H1 (cell line): ENCODE results near the gene COL10A1. TPM values are rescaled to one million over a fixed set of nuclear protein-coding genes. Genes with fewer than 3 reads are reported as not detected.

Experiments used
- CTCF ChIA-PET: fragments of 300-600 bp; sonication (Branson Sonifier 250); formaldehyde crosslinking; loops from one replicate; lab custom pipeline; 2021; ENCODE audit not compliant: partially characterized antibody; lab: Charles Lee
- POLR2A ChIA-PET: fragments of 300-600 bp; sonication (Branson Sonifier 250); formaldehyde crosslinking; loops from one replicate; lab custom pipeline; 2021; ENCODE audit warnings: inconsistent platforms; ENCODE audit not compliant: partially characterized antibody; lab: Charles Lee
- DNase-seq, 2 experiments: peaks; one replicate each; pipeline versions ENCODE4 v3.0.0 to v3.0.0-alpha.2; 2010 to 2022; ENCODE audit warnings: low spot score in 2 of 2, low read depth in 1 of 2, mixed read lengths in 1 of 2
- FAIRE-seq: peaks from 2 replicates; lab custom pipeline; 2011; peaks lifted over from hg19 to GRCh38; lab: Jason Lieb, UNC
- H2AFZ ChIP-seq: 2 replicates; pipeline ENCODE4 v1.8.1; 2012; ENCODE audit warnings: low read length, inconsistent platforms
- H2AK5ac ChIP-seq: 2 replicates; pipeline ENCODE4 v1.6.1; 2013; ENCODE audit warnings: low read depth, low read length
- H2BK120ac ChIP-seq: replicated peaks from 2 replicates; pipeline ENCODE3; 2013; ENCODE audit warnings: low read depth, low read length, inconsistent platforms
- H2BK12ac ChIP-seq: 2 replicates; pipeline ENCODE4 v1.6.1; 2013; ENCODE audit warnings: low read depth, low read length
- H2BK15ac ChIP-seq: 2 replicates; pipeline ENCODE4 v1.6.1; 2013; ENCODE audit warnings: low read length
- H2BK20ac ChIP-seq: 2 replicates; pipeline ENCODE4 v1.6.1; 2013; ENCODE audit warnings: low read length
- H2BK5ac ChIP-seq: 2 replicates; pipeline ENCODE4 v1.6.1; 2013; ENCODE audit warnings: low read depth, low read length
- H3K14ac ChIP-seq: 2 replicates; pipeline ENCODE4 v1.6.1; 2013; ENCODE audit warnings: inconsistent platforms; ENCODE audit not compliant: insufficient read length
- H3K18ac ChIP-seq: 2 replicates; pipeline ENCODE4 v1.6.1; 2013; ENCODE audit warnings: low read length; ENCODE audit errors: extremely low read depth
- H3K23ac ChIP-seq: 2 replicates; pipeline ENCODE4 v1.6.1; 2013; ENCODE audit warnings: inconsistent platforms; ENCODE audit not compliant: insufficient read length
- H3K23me2 ChIP-seq: 2 replicates; pipeline ENCODE4 v1.6.1; 2013; ENCODE audit warnings: low read depth, low read length
- H3K27ac ChIP-seq: 2 replicates; pipeline ENCODE4 v1.6.1; 2011; ENCODE audit warnings: low read depth, low read length, inconsistent platforms
- H3K27me3 ChIP-seq, 4 experiments: replicated peaks in 1 of 4; 1 replicate in 1 of 4; 2 replicates in 3 of 4; pipeline versions ENCODE4 v1.6.1 to v1.8.1; 2011 to 2013; ENCODE audit warnings: low read length in 3 of 4, mild to moderate bottlenecking in 3 of 4, inconsistent platforms in 2 of 4, mixed read lengths in 2 of 4, moderate library complexity in 1 of 4; ENCODE audit not compliant: control insufficient read depth in 3 of 4, insufficient read depth in 3 of 4; ENCODE audit errors: extremely low read depth in 1 of 4
- H3K36me3 ChIP-seq, 4 experiments: 2 replicates each; pipeline versions ENCODE4 v1.6.1 to v1.8.1; 2011 to 2013; ENCODE audit warnings: mild to moderate bottlenecking in 4 of 4, low read length in 3 of 4, moderate library complexity in 2 of 4, control low read depth in 1 of 4, inconsistent platforms in 1 of 4; ENCODE audit not compliant: insufficient read depth in 4 of 4, control insufficient read depth in 2 of 4
- H3K4ac ChIP-seq: replicated peaks from 2 replicates; pipeline ENCODE3; 2013; ENCODE audit warnings: low read length, low read depth, mixed read lengths, inconsistent platforms; ENCODE audit not compliant: insufficient read length
- H3K4me1 ChIP-seq, 4 experiments: replicated peaks in 1 of 4; 1 replicate in 1 of 4; 2 replicates in 3 of 4; pipeline versions ENCODE4 v1.6.1 to v1.8.1; 2011 to 2013; ENCODE audit warnings: low read length in 3 of 4, inconsistent platforms in 2 of 4, mixed read lengths in 1 of 4; ENCODE audit not compliant: insufficient read depth in 4 of 4, control insufficient read depth in 3 of 4
- H3K4me2 ChIP-seq, 2 experiments: 2 replicates each; pipeline versions ENCODE4 v1.6.1 to v1.8.1; 2011 to 2013; ENCODE audit warnings: low read depth in 2 of 2, low read length in 2 of 2, control low read depth in 1 of 2, inconsistent platforms in 1 of 2, mild to moderate bottlenecking in 1 of 2; ENCODE audit not compliant: insufficient read depth in 1 of 2
- H3K4me3 ChIP-seq, 4 experiments: fragments of 200-600, 300-600 bp in 1 of 4; sonication (generic), shearing (Covaris generic), sonication (Bioruptor Twin) in 1 of 4; 2 replicates each; pipeline versions ENCODE4 v1.5.1 to v1.8.1; 2011 to 2016; ENCODE audit warnings: low read length in 4 of 4, low read depth in 3 of 4, control low read depth in 2 of 4, inconsistent platforms in 2 of 4, mild to moderate bottlenecking in 2 of 4, mixed read lengths in 1 of 4, moderate library complexity in 1 of 4; ENCODE audit not compliant: insufficient read depth in 2 of 4; ENCODE audit errors: extremely low read depth in 1 of 4
- H3K56ac ChIP-seq: replicated peaks from 2 replicates; pipeline ENCODE3; 2013; ENCODE audit warnings: low read depth, mild to moderate bottlenecking, mixed read lengths, low read length, inconsistent platforms; ENCODE audit not compliant: insufficient read length
- H3K79me1 ChIP-seq: 2 replicates; pipeline ENCODE4 v1.6.1; 2013; ENCODE audit warnings: low read depth, low read length, control low read depth
- H3K79me2 ChIP-seq, 2 experiments: 2 replicates each; pipeline versions ENCODE4 v1.6.1 to v1.8.1; 2012 to 2013; ENCODE audit warnings: low read length in 2 of 2, mild to moderate bottlenecking in 2 of 2, inconsistent platforms in 1 of 2; ENCODE audit not compliant: insufficient read depth in 2 of 2, control insufficient read depth in 1 of 2
- H3K9ac ChIP-seq, 4 experiments: replicated peaks in 1 of 4; 1 replicate in 1 of 4; 2 replicates in 3 of 4; pipeline versions ENCODE4 v1.6.1 to v1.8.1; 2011 to 2013; ENCODE audit warnings: low read depth in 3 of 4, low read length in 3 of 4, control low read depth in 2 of 4, mild to moderate bottlenecking in 2 of 4, moderate library complexity in 2 of 4, inconsistent platforms in 1 of 4; ENCODE audit errors: extremely low read depth in 1 of 4
- H3K9me3 ChIP-seq, 2 experiments: 2 replicates each; pipeline versions ENCODE4 v1.6.1 to v1.8.1; 2012 to 2013; ENCODE audit warnings: mild to moderate bottlenecking in 2 of 2, moderate library complexity in 2 of 2, control low read depth in 1 of 2, inconsistent platforms in 1 of 2, low read depth in 1 of 2, low read length in 1 of 2, mixed read lengths in 1 of 2; ENCODE audit not compliant: insufficient read depth in 2 of 2
- H4K20me1 ChIP-seq, 2 experiments: replicated peaks in 1 of 2; 2 replicates each; pipeline versions ENCODE3 to v1.8.1; 2011 to 2013; ENCODE audit warnings: inconsistent platforms in 2 of 2, low read length in 2 of 2, mild to moderate bottlenecking in 1 of 2; ENCODE audit not compliant: insufficient read depth in 2 of 2, control insufficient read depth in 1 of 2
- H4K5ac ChIP-seq: 2 replicates; pipeline ENCODE4 v1.6.1; 2013; ENCODE audit warnings: low read length, low read depth, mixed read lengths, inconsistent platforms; ENCODE audit not compliant: insufficient read length
- H4K8ac ChIP-seq: 2 replicates; pipeline ENCODE4 v1.8.0; 2013; ENCODE audit warnings: mild to moderate bottlenecking, moderate library complexity, low read length, inconsistent platforms; ENCODE audit not compliant: insufficient read depth; ENCODE audit errors: extremely low read depth
- H4K91ac ChIP-seq: replicated peaks from 2 replicates; pipeline ENCODE3; 2013; ENCODE audit warnings: low read length, mixed read lengths, inconsistent platforms; ENCODE audit not compliant: insufficient read length
- ASH2L ChIP-seq: fragments of 200-600, 300-600 bp; sonication (generic); IDR thresholded peaks from one replicate; pipeline ENCODE4 v1.7.1; 2017; ENCODE audit warnings: low read length
- BRCA1 ChIP-seq: IDR thresholded peaks from 2 replicates; pipeline ENCODE4 v1.6.1; 2012; ENCODE audit warnings: low read depth, low read length, improper control_type of control experiment
- CHD1 ChIP-seq: IDR thresholded peaks from 2 replicates; pipeline ENCODE4 v1.6.1; 2012; ENCODE audit warnings: low read depth, low read length, improper control_type of control experiment
- FOSL1 ChIP-seq: IDR thresholded peaks from 2 replicates; pipeline ENCODE4 v1.6.1; 2011; ENCODE audit warnings: mild to moderate bottlenecking, low read depth, low read length, moderate library complexity; ENCODE audit not compliant: insufficient read depth
- GABPA ChIP-seq: IDR thresholded peaks from 2 replicates; pipeline ENCODE4 v1.6.1; 2011; ENCODE audit warnings: mild to moderate bottlenecking, low read length, moderate library complexity, borderline replicate concordance; ENCODE audit not compliant: insufficient read depth
- KDM4A ChIP-seq: IDR thresholded peaks from one replicate; pipeline ENCODE4 v1.7.1; 2012; ENCODE audit warnings: low read depth, mild to moderate bottlenecking, moderate library complexity, low read length, inconsistent platforms; ENCODE audit not compliant: severe bottlenecking
- MAFK ChIP-seq: IDR thresholded peaks from 2 replicates; pipeline ENCODE4 v1.6.1; 2012; ENCODE audit warnings: low read depth, mild to moderate bottlenecking, improper control_type of control experiment, low read length
- NRF1 ChIP-seq: IDR thresholded peaks from 2 replicates; pipeline ENCODE4 v1.6.1; 2011; ENCODE audit warnings: mild to moderate bottlenecking, low read depth, low read length, improper control_type of control experiment
- POU5F1 ChIP-seq: IDR thresholded peaks from 2 replicates; pipeline ENCODE4 v1.6.1; 2011; ENCODE audit warnings: low read depth, mild to moderate bottlenecking, low read length, moderate library complexity
- RAD21 ChIP-seq, 2 experiments: IDR thresholded peaks in 1 of 2; conservative IDR thresholded peaks in 1 of 2; 2 replicates each; pipeline ENCODE4 v1.6.1; 2011; ENCODE audit warnings: low read depth in 2 of 2, low read length in 2 of 2, improper control_type of control experiment in 1 of 2, inconsistent platforms in 1 of 2, mild to moderate bottlenecking in 1 of 2, moderate library complexity in 1 of 2
- RNF2 ChIP-seq: fragments of 200-900, 300-1000 bp; sonication (generic); IDR thresholded peaks from 2 replicates; pipeline ENCODE4 v1.7.1; 2016; ENCODE audit warnings: borderline replicate concordance, low read depth, mild to moderate bottlenecking, antibody characterized with exemption, low read length; ENCODE audit not compliant: poor library complexity, severe bottlenecking; ENCODE audit errors: missing control alignments
- RXRA ChIP-seq: IDR thresholded peaks from 2 replicates; pipeline ENCODE4 v1.6.1; 2011; ENCODE audit warnings: low read depth, mild to moderate bottlenecking, low read length, moderate library complexity; ENCODE audit not compliant: insufficient read depth
- SIN3A ChIP-seq, 2 experiments: IDR thresholded peaks in 1 of 2; conservative IDR thresholded peaks in 1 of 2; 2 replicates each; pipeline ENCODE4 v1.6.1; 2011 to 2012; ENCODE audit warnings: low read length in 2 of 2, improper control_type of control experiment in 1 of 2, low read depth in 1 of 2, mild to moderate bottlenecking in 1 of 2
- WGBS, 2 experiments: shearing (Covaris generic) in 1 of 2; methylation state at CpG; one replicate each; pipeline versions ENCODE4 v1.1.6 to v1.1.7; 2013 to 2015; ENCODE audit warnings: low lambda C conversion rate in 2 of 2, mixed read lengths in 2 of 2, inconsistent platforms in 1 of 2, low coverage in 1 of 2, missing lambda C conversion rate in 1 of 2; ENCODE audit not compliant: insufficient replicate concordance in 2 of 2, insufficient coverage in 1 of 2, insufficient read length in 1 of 2; ENCODE audit errors: extremely low coverage in 1 of 2, missing lambda C conversion rate in 1 of 2; 5-methylcytosine and 5-hydroxymethylcytosine counted together
- polyA plus RNA-seq, 7 experiments: library from polyadenylated mRNA; depleted of rRNA in 3 of 7; stranded (reverse) in 5 of 7; unstranded in 2 of 7; fragments of >200 nt in 5 of 7; fragments of 200-250 nt in 2 of 7; gene quantifications; 1 replicate in 5 of 7; 2 replicates in 1 of 7; 4 replicates in 1 of 7; pipeline versions ENCODE4 v1.2.1 to v1.2.3, GENCODE V29; 2011 to 2013; ENCODE audit warnings: missing spikeins in 2 of 7, mixed read lengths in 2 of 7
- total RNA-seq: library from RNA; stranded (reverse); fragmentation: NEBNext Ultra II Directional; extraction: Animal tissue kit (Norgen Biotek cat#: 25700); gene quantifications from 2 replicates; pipeline ENCODE4 v1.2.1, GENCODE V29; 2021

COL10A1 gene
- total and polyA plus RNA-seq, 2 of the 8 experiments (the other 6 are each of a cell fraction or from before 2014, with no cell fraction given) = not detected

DNA sequence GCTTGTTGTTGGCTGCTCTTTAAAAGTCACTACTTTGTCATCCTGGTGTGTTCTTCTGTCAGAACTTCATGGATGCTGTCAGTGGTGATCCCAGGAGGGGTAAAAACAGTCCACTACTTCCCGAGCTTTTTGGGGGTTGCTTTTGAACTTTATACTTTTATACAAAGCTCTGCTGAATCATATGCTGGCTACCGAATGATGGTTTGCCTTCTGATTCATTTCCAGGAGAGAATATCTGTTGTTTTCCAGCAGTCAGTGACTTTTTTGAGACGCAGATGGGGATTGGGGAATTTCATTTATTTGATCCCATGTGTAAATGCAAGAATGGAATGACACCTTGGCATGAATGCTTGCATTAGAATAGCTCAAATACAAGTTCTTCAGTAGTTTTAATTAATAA, 32.7 kb upstream of the COL10A1 start:
- no peaks in the 10 kb centered on the region for H3K4me1 ChIP-seq
- H3K79me2 ChIP-seq = peaks cover 0 to 9% of the 10 kb centered on the region in 2 experiments; a peak in 2 of 4 replicates
- ChIA-PET CTCF (interaction anchor here (2.3 kb wide), 1 partner anchor 58 kb away, joined by 4 read pairs; no protein-coding TSS in a partner anchor), POLR2A (interaction anchor here (2.0 kb wide), 1 partner anchor 9 kb away, joined by 9 read pairs; no protein-coding TSS in a partner anchor)
- H3K27ac ChIP-seq = no peak overlapping the region
- no peaks in the 10 kb centered on the region for H3K27me3 ChIP-seq
- no peak overlapping the region for H2BK15ac ChIP-seq
- no peaks in the 10 kb centered on the region; a peak in 3 of 8 replicates for H3K36me3 ChIP-seq
- H3K4ac ChIP-seq = no peak overlapping the region
- H2BK12ac ChIP-seq = no peak overlapping the region
- H3K9ac ChIP-seq = no peak overlapping the region
- no peak overlapping the region for H3K23ac ChIP-seq
- H3K56ac ChIP-seq = no peak overlapping the region
- H4K20me1 ChIP-seq = no peaks in the 10 kb centered on the region
- DNase-seq (no peak), FAIRE-seq (no peak)
- no peak overlapping the region for H3K14ac ChIP-seq
- H2AK5ac ChIP-seq = no peak overlapping the region
- no peak overlapping the region for H2AFZ ChIP-seq
- H3K79me1 ChIP-seq = no peaks in the 10 kb centered on the region
- H3K9me3 ChIP-seq = no peaks in the 10 kb centered on the region
- H4K91ac ChIP-seq = no peak overlapping the region
- no peaks in the 10 kb centered on the region for H3K23me2 ChIP-seq
- WGBS, 2 experiments = 57% methylated on average over 3 of the region's 3 CpGs; no CpG with 5 or more reads in 1 of the 2 experiments
- H2BK120ac ChIP-seq = no peak overlapping the region
- no peak overlapping the region for H3K18ac ChIP-seq
- no peak overlapping the region for H4K5ac ChIP-seq
- H2BK5ac ChIP-seq = no peak overlapping the region; the same call in 1 of the 2 replicates
- H4K8ac ChIP-seq = no peak overlapping the region
- H2BK20ac ChIP-seq = no peak overlapping the region
- H3K4me3 ChIP-seq = no peak overlapping the region
- H3K4me2 ChIP-seq = no peak overlapping the region
- TF ChIP-seq BRCA1 = no peak
- TF ChIP-seq KDM4A = no peak
- no peak for TF ChIP-seq CHD1
- TF ChIP-seq MAFK = no peak
- no peak for TF ChIP-seq RAD21 (IDR thresholded peaks at IDR 0.05 in 1 of 2, conservative IDR thresholded peaks at IDR 0.05 in 1 of 2; ENCODE audit: low read depth in 2 of 2, low read length in 2 of 2)
- TF ChIP-seq RXRA = no peak
- no peak for TF ChIP-seq GABPA
- no peak for TF ChIP-seq FOSL1
- TF ChIP-seq NRF1 = no peak
- no peak for TF ChIP-seq ASH2L
- no peak for TF ChIP-seq RNF2
- no peak for TF ChIP-seq POU5F1
- no peak for TF ChIP-seq SIN3A (conservative IDR thresholded peaks at IDR 0.05 in 1 of 2, IDR thresholded peaks at IDR 0.05 in 1 of 2; ENCODE audit: low read depth in 1 of 2, low read length in 2 of 2)
